ENCODE measurements around the gene SCML1.
A peak's percentile ranks its signal among the peaks of the same experiment; 100 is the strongest.

SCML1 gene, protein sequence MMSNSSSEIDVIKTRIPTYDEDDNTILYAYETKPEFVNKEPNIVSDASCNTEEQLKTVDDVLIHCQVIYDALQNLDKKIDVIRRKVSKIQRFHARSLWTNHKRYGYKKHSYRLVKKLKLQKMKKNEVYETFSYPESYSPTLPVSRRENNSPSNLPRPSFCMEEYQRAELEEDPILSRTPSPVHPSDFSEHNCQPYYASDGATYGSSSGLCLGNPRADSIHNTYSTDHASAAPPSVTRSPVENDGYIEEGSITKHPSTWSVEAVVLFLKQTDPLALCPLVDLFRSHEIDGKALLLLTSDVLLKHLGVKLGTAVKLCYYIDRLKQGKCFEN

DNA sequence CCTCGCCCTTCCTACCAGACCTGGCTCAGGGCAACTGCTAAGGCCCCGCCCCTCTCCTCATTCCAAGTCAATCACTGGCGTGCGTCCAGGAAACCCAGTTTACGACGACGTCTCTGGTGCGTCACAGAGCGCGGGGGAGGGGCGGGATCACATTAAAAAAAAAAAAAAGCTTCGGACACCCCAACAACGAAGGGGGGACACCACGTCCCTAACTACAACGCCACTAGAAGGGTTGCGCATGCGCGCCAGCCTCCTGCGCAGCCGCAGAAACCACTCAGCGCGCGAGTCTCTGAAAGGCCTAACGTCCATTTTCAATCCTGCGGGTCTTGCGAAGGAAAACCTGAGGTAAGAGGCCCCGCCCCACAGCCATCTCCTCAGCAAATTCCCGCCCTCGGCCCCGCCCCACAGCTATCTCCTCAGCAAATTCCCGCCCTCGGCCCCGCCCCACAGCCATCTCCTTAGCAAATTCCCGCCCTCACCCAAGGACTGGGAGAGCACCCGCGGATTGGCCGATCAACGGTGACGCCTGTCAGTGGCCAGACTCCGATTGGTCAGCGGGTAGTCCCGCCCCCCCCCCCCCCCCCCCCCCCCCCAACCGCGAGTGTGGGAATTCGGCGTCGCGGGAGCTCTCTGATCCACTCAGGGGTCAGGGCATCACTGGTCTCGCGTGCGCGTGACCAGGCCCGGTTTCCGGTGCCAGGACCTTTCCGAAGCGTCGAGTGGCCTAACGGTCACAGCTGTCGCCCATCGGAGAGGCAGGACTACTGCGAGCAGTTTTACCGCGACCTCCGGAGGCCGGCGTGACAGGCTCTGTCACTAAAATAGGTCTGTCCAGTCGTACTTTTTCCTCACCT lies at the start of gene SCML1:
TSS of gene SCML1 (plus strand) at position 638 of the 854 bp plus-strand sequence. CDS start 6,694 bp downstream, outside the sequence.
- peak; percentile 55 for DNase-seq (ENCODE audit: low read depth)

DNA sequence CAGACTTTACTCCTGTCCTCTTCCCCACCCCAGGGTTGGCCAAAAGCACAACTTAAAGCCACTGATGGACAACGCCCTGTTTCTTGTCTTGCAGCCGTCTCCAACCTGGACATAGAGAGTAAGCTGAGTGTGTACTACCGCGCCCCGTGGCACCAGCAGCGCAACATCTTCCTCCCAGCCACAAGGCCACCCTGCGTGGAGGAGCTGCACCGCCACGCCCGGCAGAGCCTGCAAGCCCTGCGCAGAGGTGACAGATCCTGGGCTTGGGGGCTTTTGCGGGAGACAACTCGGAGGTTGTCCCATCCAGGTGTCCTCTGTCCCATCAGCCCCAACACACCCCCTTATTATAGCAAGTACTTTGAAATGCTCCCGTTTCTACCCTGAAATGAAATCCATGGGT lies 49.6 kb upstream of the SCML1 start:
- DNase-seq (ENCODE audit: low read depth), result no peak

DNA sequence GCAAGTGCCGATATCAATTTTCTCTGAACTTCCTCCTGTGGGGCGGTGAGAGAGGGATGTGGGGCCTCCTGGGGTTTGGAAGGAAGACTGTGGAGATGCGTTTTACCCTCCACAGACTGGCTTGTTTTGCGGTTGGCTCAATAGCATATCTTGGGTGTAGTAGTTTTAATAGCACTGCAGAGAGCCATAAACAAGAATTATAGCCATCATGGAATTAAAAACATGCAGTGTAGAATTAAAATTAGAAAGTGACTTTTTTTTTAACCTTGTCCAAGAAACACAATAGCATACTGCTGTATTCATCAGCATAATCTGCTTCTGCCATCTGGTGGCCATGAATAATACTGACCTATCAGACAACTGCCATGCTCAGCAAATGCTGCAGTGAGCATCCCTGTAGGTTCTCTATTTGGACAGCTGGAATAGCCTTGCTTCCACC lies 47.3 kb upstream of the SCML1 start:
- DNase-seq (ENCODE audit: low read depth), result no peak

DNA sequence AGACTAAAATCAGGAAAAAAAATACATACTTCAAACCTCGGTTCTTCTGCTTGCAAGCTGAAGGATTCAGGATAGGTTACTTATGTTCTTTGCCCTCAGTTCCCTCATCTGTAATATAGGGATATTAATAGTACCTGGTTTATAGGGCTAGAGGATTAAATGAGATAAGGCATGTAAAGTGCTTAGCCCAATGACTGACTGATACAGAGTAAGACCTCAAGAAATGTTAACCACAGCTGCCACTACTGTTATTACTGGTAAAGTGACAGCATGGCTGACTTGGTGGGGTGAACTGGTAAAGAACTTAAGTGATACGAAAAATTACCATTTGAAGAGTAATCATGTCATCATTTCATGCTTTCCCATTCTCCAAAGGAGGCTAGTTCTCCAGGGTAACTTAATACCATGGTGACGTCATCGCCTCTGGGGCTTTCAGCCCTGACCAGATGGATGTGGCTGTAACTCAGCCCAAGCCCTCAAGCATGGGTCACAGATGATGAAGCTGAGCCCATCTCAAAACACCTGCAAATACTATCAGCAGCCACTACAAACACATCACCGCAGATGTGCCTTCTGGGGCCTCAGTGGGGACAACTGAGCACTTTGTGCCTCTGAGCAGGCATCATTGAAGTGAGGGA lies 44.5 kb upstream of the SCML1 start:
- DNase-seq (ENCODE audit: low read depth), result no peak

DNA sequence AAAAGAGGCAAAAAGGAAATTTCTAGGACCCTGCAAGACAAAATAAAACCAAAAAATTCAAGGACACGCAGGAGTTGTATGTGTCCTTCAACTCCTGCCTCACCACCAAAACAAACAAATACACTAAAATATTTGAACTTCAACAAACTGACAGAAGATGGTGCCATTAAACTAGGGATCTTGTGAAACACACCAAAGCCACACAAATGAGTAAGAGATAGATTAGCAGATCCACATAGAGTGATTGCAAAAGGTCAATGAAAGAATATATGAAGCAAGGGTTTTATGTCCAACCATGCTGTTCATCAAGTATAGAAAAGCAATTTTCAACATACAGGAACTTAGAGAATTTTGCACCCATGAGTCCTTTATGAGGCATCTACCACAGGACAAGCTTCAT lies 40.1 kb upstream of the SCML1 start:
- no peak for DNase-seq (ENCODE audit: low read depth)

DNA sequence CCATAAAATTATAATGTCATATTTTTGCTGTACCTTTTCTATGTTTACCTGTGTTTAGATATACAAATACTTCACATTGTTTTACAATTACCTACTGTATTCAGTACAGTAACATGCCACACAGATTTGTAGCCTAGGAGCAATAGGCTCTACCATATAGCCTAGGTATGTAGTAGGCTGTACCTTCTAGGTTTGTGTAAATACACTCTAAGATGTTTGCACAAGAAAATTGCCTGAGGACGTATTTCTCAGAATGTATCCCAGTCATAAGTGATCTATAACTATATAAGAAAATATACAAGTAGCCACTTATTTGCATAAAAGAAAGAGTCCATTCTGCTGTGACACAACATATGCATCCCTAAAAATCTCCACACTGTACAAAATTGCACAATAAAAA lies 36.3 kb upstream of the SCML1 start:
- no peak for DNase-seq (ENCODE audit: low read depth)

DNA sequence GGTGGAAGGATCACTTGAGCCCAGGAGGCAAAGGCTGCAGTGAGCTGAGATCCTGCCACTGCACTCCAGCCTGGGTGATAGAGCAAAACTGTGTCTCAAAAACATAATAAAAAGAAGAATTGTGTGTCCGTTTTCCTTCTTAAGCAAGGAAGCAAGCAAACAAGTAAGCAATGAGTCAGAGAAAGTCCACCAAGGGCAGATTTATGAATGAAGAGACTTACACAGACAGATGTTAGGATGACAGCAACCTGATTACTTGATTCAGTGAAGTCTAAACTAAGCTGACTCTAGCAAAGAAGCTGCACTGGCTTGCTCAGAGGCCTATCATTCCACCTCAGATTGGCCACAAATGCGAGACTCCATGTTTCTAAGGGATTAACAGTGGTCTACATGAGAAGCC lies 34.1 kb upstream of the SCML1 start:
- DNase-seq (ENCODE audit: low read depth), result no peak

DNA sequence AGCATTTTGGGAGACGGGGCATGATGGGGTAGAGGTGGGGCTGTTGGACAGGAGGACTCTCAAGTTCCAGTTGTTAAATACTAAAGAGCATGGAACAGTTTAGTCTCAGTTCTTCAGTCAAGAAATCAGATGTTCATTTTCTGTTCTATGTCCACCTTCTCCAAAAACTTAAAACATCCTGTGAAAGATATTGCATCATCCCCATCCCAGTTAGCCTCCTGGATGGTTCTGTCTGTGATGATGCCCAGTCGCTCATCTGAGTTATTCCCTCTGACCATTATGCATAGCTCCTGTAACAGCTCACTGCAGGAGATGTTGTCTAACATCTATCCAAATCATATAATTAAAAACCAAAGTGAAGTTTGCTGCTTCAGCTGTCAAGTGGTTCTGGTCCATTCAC lies 32.1 kb upstream of the SCML1 start:
- DNase-seq (ENCODE audit: low read depth), result no peak

DNA sequence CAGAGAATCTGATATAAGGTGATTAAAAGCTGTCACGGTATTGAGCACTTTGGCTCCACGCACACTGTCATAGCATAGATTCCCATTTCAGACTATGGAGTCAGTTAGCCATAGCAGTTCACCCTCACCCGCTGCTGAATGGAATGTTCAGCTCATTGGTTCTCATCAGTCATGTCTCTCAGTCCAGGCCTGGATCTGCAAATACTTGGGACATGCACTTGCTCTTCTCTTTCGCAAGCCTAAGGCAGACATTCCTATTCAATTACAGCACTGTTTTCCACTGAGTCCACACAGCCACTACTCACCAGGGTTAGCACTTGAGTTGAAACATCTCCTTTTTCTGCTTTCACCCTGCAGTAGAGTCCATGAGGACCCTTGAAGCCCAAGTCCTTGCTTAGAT lies 30.6 kb upstream of the SCML1 start:
- DNase-seq (ENCODE audit: low read depth), result no peak

DNA sequence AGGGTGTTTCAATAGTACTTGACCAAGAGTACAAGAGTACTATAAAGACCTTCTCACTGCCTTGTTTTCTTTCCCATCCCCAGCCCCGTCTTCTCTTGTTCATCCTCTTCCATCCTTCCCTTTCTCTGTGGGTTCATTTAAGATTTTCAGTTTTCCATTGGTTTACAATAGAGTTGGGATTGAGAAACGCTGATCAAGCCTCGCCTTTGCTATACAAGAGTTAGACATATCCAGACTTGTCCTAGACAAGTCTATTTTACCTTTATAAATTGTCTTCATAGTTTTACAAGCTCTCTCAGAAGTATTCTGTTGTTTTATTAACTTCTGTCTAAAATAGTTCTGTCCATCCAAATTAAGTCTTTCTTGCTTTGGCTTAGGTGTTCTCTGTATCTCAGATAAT lies 29.6 kb upstream of the SCML1 start:
- DNase-seq (ENCODE audit: low read depth), result no peak

DNA sequence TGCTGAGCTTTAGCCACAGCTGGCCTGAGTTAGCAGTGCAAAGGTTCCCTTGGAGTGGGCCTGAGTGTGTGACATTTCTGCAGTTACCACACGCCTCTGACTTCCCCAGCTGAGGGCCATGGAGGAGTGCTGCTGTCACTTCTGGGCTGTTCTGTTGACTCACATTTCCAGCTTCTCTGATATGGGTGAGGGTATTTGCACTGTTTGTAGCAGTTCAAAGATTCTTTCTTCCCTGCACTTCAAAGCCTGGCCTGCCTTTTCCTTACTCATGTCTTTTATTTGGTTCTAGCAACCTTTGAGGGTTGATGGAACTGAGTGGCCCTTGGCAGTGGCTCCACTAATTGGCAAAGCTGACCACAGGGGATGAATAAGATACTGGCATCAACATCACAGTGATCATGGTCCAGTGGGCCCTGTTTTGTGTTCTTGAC lies 26.4 kb upstream of the SCML1 start:
- no peak for DNase-seq (ENCODE audit: low read depth)

DNA sequence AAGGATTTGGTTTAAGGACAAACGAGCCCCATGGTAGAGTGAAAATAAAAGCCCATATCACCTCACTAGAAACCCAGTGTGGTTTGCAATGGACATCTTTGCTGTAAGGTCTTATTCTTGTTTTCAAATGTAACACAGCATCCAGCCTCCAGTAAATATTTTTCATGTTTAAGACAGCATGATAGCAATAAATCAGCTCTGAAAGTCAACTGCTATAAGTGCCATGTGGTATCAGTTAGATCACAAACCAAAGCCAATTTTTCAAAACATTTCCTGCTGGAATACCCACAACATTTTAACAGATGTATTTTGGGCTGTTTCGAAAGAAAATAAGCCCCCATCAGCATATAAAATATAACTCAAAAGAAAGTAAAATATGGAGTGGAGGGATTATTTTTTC lies 24.0 kb upstream of the SCML1 start:
- no peak for DNase-seq (ENCODE audit: low read depth)

DNA sequence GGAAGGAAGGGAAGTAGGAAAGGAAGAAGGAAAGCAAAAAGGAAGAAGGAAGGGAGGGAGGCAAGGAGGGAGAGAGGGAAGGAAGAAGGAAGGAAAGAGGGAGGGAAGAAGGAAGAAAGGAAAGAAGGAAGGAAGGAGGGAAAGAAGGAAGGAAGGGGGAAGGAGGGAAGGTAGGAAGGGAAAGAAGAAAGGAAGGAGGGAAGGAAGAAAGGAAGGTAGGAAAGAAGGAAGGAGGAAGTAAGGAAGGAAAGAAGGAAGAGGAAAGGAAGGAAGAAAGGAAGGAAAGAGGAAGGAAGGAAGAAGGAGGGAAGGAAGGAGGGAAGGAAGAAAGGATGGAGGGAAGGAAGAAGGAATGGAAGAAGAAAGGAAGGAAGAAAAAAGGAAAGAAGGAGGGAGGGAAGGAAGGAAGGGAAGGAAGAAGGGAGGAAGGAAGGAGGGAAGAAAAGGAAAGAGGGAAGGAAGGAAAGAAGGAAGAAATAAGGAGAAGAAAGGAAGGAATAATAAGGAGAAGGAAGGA lies 18.6 kb upstream of the SCML1 start:
- no peak for DNase-seq (ENCODE audit: low read depth)

DNA sequence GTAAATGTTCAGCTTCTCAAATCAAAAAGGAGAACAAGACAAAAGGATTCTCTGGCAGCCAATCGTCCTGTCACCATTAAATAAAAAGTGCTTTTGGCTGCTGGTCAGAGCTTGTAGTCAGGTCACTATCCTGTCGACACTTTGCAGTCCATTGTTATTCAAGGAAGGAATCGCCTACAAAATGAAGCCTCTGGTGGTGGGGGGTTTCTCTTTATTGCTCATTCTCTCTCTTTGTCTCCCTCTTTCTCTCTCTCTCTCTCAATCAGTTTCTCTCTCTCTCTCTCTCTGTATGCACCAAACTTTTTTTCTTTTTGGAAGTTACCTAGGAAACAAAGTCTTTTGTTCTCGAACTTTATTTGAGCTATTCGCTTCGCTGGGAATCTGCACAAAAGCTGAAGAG lies 17.6 kb upstream of the SCML1 start:
- no peak for DNase-seq (ENCODE audit: low read depth)

DNA sequence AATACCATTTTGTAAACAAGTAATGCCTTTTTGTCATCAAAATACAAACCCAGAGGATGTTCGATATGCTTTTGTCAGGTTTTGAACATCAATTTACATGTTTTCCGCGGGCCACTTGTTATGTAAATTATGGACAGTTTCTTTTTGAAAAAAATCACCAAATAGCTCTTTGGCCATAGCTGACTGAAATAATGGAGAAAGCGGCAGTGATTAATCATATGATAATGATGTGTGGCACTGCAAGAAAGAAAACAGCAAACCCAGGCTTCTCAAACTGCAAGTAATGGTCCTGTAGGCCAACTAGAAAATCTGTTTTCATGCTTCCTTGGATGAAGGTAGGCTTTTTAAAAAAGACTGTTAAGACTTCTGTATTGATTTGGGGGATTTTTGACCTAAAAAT lies 15.6 kb upstream of the SCML1 start:
- DNase-seq (ENCODE audit: low read depth), result no peak

DNA sequence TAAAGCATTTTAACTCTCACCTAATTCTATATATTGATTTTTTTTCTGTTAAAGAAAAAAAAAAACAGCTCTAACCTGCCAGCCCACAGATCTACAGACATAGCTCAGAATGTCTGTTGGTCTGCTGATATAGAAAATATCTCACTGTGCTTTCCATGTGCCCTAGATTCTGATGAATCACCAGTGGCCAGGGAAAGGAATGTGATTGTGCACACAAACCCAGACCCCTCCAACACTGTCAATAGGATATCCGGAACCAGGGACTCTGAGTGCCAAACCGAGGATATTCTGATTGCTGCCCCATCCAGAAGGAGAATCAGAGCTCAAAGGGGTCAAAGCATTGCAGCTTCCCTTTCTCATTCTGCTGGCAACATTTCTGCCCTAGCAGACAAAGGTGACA lies 12.1 kb upstream of the SCML1 start:
- no peak for DNase-seq (ENCODE audit: low read depth)

DNA sequence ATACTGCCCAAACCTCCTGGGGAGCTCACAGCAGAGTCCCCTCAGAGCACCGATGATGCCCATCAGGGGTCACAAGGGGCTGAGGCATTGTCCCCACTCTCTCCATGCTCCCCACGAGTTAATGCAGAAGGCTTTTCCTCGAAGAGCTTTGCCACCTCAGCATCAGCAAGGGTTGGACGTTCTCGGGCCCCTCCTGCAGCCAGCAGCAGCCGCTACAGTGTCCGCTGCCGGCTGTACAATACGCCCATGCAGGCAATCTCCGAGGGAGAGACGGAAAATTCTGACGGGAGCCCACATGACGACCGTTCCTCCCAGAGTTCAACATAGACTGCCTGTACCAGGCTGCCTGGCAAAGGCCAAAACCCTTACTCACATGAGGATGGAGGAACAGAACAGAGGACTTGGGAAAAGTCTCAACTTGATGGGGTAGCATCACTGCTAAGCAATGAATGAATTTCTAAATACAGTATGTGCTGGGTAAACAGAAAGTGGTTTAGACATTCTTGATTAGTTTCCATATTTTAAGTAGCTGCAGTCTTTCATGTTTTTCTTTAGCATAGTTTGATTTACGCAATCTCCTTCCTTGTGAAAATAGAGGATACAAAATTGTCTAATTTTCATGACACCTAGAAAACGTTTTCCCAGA lies 5.0 kb upstream of the SCML1 start:
- no peak for DNase-seq (ENCODE audit: low read depth)

DNA sequence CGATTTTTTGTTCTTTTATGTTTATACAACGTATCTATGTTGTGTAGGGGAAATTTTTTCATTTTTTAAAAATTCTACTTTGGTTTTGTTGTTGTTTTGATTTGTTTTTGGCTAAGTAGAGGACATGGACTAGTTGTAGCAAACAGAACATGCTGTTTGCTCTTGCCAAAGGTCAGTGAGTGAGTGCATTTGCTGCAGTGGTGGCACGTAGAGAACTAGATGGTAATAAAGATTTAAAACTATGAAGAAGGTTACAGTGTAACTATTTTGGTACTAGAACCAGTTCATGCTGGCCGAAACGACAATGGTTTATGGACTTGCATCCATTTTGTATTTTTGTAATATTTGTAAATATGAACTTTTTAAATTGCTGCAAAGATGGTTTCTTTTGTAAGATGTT lies 1.9 kb upstream of the SCML1 start:
- no peak for DNase-seq (ENCODE audit: low read depth)

DNA sequence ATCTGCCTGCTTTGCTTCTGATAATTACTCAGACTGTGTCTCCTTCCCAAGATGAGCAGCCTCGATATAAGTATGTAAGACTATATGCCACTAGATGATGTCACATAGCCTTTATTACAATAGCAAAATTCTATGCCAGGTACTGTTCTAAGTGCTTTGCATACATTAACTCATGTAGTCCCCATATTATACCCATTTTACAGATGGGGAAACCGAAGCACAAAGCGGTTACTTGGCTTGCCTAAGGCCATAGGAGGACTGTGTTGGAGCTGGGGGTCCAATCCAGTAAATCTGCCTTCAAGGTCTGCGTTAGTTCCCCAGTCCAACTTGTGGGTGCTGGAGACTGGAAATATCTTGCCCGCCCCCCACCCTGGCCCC lies 826 bp upstream of the SCML1 start:
- no peak for DNase-seq (ENCODE audit: low read depth)

DNA sequence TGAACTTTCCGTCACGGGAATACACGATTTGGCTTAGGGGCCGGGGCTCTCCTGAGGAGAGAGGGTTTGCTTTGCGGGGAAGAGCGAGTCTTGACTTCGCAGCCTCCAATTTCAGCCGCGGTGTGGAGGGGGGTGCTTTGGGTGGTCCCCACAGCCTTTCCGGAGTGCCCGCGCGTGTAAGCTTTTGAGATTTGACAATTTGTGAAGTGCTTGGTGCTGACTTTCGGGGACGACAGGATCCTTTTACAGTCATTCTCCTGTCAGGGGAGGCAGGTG lies 355 bp downstream of the SCML1 start:
- no peak for DNase-seq (ENCODE audit: low read depth)

DNA sequence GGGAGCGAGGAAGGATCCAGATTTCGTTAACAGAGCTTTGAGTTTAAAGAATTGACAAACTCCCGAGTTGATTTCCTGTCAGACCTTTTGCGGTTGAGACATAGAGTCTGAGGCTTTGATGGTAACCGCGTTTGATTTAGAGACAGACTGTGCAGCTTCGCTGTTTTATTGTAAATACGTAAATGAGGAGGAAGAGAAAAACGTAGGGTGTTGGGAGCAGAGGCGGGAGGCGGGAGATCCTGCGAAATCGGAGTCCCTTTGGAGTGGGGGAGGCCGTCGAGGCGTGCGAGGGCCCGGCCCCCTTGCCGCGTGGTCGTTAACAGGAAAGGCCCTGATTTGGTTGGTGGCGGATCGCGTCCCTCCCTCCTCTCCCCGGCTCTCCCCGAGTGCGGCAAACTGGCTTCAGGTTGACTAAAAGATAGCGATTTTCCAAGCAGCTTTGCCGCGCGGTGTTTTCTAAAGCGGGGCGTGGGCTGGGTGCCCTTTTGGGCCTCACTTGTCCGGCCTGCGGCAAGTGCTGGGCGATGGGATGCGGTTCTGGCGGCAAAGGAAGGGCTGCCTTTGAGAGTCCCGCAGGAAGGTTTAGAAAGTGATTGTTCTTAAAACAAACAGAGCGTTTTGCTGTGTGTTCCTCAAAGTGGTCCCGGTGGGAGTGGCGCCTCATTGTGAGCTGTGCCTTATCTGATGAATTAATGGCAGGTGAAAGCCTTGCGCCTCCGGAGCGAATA lies 857 bp downstream of the SCML1 start:
- no peak for DNase-seq (ENCODE audit: low read depth)
